Measurements from ENCODE around the gene MYRFL.
"Not testable (repeated sequence)": the region's sequence is repeated elsewhere in the genome, so short reads cannot be mapped to it uniquely, and the experiment has no call there.

MYRFL gene

GRCh38 chr12:69994086-69994485 is 169.1 kb downstream of the MYRFL start:
- DNase-seq: not testable (repeated sequence)

DNA sequence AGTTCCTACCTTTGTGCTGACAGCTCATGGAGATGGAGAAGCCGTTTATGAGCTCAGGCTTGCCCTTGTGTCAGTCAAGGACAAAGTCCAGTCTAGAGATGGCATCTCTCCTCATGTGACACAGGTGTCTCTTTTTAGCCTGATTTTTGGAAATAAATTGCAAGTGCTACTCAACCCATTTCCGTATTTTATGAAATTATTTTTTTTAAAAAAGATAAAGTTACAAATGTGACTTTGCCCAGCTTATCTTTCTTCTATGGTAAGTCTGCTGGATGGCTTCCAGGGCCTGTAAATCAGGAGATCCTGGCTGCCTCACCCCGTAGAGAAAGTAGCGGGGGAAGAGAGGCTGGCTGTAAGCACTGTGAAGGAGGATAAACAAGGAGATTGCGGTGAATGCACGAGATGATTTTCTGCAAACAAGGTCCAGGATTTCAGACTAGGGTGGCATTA is 169.7 kb downstream of the MYRFL start:
- no peak for DNase-seq

GRCh38 chr12:69996241-69996640 is 171.2 kb downstream of the MYRFL start:
- no peak for DNase-seq

- DNase-seq: no peak
These were observed 171.7 kb downstream of the MYRFL start for GRCh38 chr12:69996722-69997121.

GRCh38 chr12:69998011-69998410 is 173.0 kb downstream of the MYRFL start:
- no peak for DNase-seq

DNA sequence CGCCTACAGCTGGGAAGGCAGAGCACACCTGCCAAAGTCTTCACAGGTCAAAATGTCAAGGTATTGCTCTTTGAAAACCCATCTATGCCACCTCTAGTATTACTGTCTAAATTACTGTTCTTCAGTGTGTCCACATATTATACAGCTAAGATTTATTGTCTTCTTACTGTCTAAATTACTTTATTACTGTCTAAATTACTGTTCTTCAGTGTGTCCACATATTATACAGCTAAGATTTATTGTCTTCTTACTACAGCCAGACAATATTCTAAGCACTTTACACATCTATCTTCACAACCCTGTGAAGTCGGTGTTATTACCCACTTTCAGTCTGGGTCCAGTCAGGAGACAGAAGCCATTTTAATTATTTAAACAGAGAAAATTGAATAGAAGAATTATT is 173.9 kb downstream of the MYRFL start:
- no peak for DNase-seq

- DNase-seq: peak; percentile 53
These were observed 174.5 kb downstream of the MYRFL start for GRCh38 chr12:69999561-69999960.

GRCh38 chr12:70002097-70002911 is 177.3 kb downstream of the MYRFL start:
- DNase-seq: no peak

DNA sequence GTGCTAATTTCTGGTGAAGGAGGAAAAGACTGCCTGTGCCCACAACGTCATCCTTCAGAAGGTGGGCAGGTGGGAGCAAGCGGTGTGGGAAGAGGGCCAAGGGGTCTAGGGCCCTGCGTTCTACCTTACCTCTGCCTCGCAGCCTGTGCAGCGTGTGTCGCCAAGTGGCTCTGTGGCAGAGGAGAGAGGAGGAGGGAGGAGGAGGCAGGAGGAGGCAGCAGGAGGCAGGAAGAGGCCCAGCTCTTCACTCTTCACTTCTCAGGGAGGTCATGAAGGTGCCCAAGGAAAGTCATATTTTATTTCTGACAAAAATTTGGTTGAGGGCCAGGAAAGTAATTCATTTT is 177.9 kb downstream of the MYRFL start:
- DNase-seq: no peak

DNA sequence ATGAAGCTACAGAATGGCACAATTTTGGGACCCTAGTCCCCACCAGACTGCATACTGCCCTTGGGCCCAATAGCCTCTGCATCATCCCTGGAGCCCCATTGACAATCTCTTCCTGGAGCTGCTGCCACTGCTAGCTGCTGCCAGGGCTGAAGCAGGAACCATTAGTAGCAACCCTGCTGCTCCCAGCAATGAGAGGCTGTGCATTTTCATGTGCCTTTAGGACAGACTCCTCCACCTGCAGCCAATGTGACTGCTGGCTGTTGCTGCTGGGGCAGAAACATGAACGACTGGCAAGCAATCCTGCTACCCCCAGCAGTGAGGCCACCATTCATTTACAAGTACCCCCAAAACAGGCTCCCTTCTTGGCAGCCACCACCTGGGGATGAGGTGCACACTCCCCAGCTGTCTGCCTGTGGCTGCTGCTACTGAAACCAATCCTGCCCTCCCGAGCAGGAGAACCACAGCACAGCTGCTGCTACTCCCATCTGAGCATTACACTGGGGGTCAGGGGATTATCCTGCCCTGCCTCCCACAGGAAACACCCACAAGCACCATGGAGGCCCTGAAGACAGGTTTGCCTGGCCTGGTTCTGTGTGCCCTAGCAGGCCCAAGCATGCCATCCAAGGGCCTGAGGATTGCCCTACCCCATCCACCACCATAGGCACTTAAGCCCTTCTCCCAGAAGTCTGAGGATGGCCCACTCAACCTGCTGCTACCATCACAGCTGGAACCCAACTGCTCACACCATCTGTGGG is 181.0 kb downstream of the MYRFL start:
- DNase-seq: no peak

DNA sequence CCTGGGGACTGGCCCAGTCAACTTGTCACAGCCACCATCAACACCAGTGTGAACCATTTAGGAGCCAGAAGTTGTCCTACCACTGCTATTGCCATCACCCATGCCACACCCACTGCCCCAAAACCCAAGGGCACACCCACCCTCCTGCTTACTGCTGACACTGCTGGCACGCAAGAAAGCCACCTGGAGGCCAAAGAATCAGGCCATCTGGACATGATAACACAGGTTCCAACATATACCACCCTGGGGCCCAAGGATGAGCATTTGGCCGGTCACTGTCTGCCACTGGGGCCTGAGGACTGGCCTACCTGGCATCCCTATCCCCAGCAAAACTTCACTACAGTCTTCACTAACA is 181.6 kb downstream of the MYRFL start:
- DNase-seq: no peak

- DNase-seq: no peak
These were observed 182.7 kb downstream of the MYRFL start for GRCh38 chr12:70007687-70008086.
